GM19455 (cell line): ENCODE data around the gene PCCA.

Experiments
- ATAC-seq: cut with Tn5 transposase; IDR thresholded peaks from one replicate; pipeline ENCODE4 v1.9.1; 2021; ENCODE audit not compliant: unreplicated experiment

PCCA gene

GRCh38 chr13:100397627-100398026 is 308.7 kb downstream of the PCCA start:
- no peak for ATAC-seq

DNA sequence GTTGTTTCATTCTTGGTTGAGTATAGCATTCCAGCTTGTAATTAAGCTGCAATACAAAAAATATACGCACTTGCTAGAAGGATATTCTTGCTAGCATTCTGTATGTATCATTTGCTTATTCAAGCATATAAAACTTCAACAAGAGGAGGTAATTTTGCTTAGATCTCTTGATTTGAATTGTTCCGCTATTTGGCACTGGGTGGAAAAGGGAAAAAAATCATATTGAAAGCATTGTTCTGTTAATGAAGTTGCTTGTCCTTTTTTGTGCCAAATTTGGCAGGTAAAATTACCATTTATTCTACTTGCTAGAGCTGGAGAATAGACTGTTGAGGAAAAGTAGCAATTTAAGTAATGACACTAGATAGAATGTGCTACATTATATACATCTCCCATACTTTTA is 309.5 kb downstream of the PCCA start:
- ATAC-seq = no peak

- ATAC-seq = no peak
These were observed 310.6 kb downstream of the PCCA start for GRCh38 chr13:100399455-100399854.

GRCh38 chr13:100403675-100404074 is 314.8 kb downstream of the PCCA start:
- ATAC-seq = no peak

GRCh38 chr13:100409132-100409531 is 320.2 kb downstream of the PCCA start:
- no peak for ATAC-seq

GRCh38 chr13:100423375-100423774 is 334.5 kb downstream of the PCCA start:
- no peak for ATAC-seq

DNA sequence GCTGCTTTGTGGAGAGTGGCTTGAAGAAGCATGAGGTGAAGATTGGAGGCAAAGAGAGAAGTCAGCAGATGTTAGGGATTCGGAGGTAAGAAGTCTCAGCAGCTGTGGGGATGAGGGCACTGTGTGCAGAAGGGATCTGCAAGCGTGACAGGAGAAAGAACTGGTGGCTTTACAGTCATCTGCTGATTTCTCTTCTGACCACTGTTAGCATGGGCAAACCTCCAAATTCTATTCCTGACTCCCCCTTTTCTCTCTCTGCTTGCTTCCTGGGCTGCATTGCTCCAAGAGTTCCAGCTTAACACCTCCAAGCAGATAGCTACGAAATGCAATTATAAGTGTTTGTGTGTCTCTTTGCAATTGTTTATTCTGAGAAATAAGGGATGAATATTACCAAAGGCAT is 340.1 kb downstream of the PCCA start:
- no peak for ATAC-seq

- ATAC-seq = no peak
These were observed 343.7 kb downstream of the PCCA start for GRCh38 chr13:100432611-100433010.

- no peak for ATAC-seq
These were observed 344.6 kb downstream of the PCCA start for GRCh38 chr13:100433475-100433874.

DNA sequence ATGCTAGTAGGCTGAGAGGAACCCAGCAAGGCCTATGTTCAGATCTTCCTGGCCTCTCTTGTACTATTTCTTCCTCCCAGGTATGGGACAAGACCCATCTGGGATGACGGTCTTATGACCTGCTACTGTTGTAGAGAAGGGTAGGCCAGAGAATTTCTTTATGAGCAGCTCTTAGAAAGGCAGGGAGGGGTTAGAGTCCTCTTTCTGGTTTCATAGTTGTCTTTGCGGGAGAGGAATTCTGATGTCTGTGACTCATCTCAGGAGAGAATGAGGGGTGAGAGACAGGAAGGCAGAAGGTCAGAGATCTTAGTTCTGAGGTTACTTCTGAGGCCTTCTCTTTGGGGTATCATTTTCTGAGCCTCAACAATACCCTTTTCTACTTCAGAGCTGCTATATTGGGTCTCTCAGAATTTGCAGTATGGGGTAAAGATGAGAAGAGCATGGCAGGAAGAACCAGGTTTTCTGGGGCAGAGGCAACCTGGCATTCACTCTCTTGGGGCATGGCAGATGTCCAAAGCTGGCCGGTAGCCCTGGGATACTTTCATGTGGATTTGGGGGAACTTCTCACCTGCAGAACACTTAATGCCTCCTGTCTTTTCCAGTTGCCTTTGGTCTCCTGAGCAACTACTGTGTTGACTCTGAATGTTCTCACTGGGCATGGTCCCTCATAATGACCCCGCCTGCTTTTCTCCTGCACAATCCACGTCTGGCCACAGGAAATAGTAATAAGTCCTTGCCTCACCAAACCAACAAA is 345.3 kb downstream of the PCCA start:
- peak; percentile 99 for ATAC-seq

GRCh38 chr13:100436099-100436498 is 347.2 kb downstream of the PCCA start:
- ATAC-seq = no peak

DNA sequence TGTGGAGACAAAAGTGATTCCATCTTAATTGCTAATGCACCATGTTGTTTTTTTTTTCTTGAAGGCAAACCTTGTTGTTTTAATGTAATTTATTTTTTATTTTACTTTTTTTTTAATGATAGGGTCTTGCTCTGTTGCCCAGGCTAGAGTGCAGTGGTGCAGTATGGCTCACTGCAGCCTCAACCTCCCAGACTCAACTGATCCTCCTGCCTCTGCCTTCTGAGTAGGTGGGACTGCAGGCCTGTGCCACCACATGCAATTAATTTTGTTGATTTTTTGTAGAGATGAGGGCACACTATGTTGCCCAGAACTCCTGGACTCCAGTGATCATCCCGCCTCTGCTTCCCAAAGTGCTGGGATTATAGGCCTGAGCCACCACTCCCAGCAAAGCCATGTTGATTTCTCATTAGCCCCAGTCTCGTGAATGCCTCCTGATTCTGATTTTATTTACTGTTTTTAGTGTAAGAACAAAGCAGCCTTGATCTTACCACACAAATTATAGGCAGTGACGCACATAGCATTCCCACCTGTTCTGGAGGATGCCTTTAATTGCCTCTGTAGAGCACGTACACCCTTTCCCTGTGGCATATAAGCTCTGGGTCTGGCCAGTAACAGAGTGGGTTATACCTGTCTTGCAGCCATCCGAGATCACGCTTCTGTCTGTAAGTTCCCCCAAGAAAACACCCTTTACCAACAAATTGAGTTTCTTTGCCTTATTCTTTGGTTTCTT is 349.3 kb downstream of the PCCA start:
- no peak for ATAC-seq

DNA sequence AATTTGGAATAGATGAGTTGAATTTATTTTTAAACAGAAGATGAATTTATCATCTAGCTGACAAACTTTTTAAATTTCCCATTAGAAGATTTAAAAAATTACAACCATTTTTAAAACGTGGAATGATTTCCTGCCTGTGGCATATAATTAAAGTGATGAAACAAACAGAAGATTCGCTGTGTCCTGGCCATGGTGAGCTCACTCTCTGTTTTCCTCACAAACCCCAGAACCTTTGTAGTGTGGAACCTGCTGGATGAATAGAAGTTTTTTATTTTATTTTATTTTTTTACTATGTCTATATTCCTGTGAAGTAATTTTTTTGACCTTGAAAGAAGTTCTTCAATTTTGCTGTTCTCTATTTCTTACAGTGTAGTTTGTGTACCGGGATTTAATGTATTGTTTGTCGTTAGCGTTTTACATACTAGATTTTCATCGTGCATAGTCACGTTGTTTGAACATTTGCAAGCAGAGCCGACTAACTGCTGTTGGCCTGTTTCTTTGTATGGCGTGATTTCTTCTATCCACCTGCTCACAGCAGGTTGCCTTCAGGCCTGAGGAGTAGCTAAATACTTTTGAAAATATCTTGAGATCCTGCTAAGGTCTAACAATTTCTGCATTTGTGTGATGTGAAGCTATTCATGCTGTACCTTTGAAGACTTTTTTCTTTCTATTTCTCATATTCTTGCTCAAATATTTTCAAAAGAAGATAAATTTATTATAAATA is 350.5 kb downstream of the PCCA start:
- no peak for ATAC-seq

DNA sequence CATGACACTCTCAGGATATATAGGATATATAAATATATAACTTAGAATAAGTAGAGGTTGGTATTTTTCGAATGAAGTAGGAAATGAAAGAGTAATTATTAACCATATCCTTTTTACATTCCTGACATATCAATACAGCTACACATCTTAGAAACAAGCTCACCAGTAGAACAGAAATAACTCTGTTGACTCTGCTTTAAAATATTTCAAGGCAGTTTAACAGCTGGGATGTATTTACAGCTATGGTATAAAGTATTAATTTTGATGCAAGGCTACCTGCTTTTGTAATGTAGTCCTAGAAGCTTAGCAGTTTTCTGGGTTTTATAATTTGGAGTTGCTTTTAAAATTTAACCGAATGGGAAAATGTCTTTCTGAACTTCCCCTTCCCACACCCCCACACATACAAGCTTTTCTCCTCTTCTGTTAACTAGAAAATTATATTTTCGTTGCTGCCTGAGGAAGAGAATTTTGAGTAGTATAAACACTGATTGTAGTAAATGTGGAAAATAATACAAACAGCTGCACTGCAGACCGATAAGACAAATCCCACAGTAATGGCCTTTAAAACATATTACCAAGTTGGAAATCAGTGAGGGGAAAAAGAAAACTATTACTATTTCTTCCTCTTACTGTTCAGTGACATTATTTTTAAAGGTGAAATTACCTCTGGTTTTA is 352.0 kb downstream of the PCCA start:
- no peak for ATAC-seq

DNA sequence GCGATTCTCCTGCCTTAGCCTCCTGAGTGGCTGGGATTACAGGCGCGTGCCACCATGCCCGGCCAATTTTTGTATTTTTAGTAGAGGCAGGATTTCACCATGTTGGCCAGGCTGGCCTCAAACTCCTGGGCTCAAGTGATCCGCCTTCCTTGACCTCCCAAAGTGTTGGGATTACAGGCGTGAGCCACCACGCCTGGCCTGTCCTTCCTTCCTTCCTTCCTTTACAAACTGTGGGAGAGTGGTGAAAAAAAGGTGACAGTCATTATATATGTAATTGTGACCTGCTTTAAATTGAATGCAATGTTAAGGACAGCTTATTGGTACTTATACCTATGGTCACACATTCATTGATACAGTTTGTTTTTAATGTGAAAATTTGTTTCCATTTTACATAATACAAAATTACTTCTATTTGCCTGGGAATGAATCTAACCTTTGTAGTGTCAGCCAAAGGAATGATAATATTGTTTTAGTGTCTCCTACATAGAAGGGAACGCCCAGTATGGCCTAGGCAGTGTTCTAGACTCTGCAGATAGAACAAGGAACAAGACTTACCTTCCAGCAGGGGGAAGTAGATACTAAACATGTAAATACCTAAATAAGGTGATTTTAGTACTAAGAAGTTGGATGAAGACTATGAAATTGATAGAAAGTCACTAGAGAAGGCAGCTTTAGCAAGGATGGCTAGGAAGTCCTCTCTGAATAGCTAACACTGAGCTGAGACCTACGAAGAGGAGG is 353.4 kb downstream of the PCCA start:
- no peak for ATAC-seq

- ATAC-seq = no peak
These were observed 354.5 kb downstream of the PCCA start for GRCh38 chr13:100443278-100443997.

DNA sequence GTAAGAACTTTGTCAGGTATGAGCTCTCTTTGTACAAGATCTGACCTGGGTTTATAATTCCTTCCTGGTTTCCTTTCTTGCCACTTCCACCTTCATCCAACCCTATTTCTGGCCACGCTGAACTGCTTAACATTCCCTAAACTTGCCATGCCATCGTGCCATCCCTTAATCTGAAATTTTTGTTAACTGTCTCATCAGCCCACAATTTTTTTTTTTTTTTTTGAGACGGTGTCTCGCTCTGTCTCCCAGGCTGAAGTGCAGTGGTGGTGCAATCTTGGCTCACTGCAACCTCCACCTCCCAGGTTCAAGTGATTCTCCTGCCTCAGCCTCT is 355.1 kb downstream of the PCCA start:
- no peak for ATAC-seq

DNA sequence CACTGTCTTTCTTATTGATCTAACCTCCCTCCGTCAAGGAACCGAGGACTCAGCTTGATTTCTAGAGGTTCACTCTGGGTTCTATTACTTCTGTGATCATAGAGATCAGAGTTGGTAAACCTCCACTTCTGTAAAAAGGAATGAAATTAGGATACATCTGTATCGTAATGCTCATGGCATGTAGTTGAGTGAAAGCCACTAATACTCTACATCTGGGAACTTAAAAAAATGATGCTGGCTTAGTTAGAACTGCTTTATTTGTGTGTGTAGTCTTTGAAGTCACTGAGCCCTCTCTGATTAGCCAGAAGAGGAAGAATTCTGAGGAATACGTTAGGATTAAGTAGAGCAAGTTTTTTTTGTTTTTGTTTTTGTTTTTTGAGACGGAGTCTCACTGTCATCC is 358.9 kb downstream of the PCCA start:
- no peak for ATAC-seq

DNA sequence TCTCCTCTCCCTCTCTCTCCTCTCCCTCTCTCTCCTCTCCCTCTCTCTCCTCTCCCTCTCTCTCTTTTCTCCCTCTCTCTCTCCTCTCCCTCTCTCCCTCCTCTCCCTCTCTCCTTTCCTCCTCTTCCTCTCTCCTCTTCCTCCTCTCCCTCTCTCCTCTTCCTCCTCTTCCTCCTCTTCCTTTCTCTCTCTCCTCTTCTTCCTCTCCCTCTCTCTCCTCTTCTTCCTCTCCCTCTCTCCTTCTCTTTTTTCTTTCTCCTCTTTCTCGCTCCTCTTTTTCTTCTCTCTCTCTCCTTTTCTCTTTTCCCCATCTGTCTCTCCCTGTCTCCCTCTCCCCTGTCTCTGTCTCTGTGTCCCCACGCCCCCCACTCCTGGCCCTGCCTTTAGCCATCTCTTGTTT is 363.0 kb downstream of the PCCA start:
- no peak for ATAC-seq

DNA sequence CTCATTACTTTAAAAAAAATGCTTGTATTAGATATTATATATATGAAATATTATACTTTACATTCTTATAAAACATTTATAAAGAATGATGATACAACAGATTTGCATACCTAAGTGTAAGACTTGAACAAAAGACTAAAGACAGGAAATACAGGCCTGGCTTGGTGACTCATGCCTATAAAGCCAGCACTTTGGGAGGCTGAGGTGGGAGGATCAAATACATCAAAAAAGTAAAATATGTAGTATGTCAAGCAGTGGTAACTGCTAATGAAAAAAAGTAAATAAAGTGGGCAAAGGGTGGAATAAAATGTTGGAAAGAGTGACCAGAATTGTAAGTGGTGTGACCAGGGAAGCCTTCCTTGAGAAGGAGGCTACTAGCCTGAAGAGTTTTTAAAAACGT is 366.0 kb downstream of the PCCA start:
- no peak for ATAC-seq
